ENCODE data around the gene KDM2B.

The KDM2B gene

DNA sequence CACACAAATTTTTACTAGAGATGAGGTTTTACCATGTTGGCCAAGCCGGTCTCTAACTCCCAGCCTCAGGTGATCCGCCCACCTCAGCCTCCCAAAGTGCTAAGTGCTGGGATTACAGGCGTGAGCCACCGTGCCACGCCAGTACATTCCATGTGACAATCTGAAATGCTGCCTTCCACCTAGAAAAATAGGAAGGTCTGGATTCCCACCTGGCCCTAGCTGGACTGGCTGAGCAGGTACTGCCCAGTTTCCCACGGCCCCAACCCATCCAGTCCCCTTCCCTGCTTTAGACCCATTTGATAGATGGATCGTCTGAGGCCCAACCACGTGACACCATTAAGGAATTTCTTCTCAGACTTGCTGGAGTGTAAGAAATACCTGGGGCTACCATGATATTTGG, 55.4 kb downstream of the KDM2B start:
- no peak for DNase-seq

DNA sequence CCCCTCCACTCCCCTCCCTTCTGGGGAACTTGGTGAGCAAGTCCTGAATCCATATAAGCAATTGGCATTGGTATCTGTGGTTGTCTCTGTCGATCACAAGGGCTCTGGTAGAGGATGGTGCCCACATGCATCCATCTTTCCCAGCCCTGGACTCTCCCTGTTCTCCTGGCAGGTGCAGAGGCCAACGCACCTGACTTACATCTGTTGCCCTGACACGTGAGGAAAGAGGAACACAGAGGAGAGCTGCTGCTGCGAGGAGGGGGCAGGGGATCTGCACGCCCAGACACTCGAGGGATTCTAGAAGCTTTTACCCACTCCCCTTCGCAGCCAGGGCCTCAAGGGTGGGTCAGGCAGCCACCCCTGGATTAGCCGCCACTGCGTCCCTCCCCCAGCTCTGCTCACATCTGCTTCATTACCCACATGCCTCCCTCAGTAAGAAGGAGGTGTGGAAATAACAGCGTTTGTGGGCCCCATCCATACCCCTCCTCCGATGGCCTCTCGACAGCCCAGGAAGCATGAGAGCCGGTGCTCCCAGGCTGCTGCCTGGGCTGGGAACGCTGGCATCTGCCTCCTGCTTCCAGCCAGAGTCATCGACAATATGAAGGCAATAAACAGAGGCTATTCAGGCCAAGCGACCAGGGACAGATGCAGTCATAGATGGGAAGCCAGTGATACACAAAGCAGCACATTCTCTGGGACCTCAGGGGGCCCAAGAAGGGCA, 56.5 kb downstream of the KDM2B start:
- DNase-seq = no peak

DNA sequence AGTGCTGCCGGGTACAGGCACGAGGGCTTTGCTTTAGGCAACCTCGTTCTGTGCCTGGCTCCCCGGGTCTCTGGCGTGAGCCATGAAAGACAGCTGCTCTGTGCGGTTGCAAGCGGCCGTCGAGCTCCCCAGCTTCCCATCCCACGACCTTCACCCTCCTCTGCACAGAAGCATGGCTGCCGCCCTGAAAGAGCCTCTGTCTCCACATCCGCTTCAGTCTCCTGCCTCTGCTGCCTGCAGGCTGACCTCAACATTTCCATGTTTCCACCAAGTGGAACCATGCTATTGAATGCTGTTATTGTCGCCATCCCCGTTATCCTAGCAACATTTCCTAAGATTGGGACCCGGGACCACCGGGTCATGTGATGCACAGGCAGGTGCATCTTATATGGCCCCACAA, 57.1 kb downstream of the KDM2B start:
- DNase-seq = no peak

DNA sequence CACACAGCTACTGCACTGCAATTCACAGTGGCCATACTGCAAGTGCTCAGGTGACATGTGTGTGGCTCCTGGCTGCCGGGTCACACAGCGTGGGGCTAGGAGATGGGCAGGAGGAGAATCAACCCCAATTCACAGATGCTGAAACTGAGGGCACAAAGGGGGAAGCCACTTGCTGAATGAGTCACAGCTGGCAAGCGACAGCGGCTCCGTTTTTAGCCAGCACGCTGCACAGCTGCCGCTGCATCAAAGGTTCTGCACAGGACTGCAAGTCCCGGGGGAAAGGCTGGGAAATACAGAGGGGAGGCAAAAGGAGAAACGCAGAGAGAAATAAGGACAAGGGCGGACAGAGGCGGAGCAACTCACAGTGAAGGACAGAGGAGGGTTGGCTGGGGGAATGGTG, 57.9 kb downstream of the KDM2B start:
- no peak for DNase-seq

DNA sequence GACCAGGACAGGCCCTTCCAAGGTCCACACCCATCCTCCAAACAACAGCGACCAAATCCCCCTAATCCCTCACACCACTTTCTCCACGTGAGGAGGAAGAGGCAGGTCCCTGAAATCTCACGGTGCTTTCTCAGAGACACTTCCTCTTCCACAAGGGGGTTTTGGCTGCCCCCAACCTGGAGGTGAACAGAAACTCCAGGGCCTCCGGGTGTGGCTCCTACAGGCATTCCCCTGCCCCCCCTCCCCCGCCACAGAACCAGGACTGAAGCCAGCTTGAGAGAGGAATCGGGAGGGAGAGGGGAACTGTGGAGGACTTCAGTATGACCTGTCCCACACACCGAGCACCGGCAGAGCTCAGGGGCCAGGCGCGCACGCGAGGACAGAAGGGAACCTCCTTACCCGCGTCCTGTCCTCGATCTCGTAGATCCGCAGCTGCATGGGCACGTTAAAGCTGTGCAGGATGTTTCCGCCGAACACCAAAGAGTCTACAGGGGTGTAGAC, 60.2 kb downstream of the KDM2B start:
- DNase-seq = no peak

DNA sequence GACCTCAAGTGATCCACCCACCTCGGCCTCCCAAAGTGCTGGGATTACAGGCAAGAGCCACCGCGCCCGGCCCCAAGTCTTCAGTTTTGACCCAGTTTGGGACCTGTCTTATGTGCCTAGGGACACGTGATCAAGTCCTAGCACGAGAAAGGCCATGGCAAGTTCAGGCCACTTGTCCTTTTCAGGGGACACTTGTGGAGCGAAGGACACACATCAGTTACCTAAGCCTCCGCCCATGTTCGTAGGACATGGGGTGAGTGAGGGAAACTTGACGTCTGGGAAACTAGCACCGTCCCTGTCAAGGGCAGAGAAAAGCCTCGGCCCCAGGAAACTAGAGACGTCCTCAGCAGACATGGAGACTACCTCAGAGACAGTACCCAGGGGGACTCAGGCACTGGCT, 60.7 kb downstream of the KDM2B start:
- no peak for DNase-seq

DNA sequence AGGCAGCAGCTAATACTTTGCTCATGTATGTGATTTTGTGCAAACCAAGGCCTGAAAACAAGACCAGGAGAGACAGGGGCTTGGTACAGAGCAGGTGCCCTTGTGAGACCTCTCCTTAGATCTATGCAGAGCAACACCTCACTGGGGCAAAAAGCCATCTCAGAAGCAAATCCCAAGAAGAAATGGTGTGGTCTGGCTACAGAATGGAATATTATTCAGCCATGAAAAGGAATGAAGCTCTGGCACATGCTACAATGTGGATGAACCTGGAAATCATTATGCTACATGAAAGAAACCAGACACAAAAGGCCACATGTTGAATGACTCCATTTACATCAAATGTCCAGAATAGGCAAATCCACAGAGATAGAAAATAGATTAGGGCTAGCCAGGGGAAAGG, 61.6 kb downstream of the KDM2B start:
- no peak for DNase-seq

DNA sequence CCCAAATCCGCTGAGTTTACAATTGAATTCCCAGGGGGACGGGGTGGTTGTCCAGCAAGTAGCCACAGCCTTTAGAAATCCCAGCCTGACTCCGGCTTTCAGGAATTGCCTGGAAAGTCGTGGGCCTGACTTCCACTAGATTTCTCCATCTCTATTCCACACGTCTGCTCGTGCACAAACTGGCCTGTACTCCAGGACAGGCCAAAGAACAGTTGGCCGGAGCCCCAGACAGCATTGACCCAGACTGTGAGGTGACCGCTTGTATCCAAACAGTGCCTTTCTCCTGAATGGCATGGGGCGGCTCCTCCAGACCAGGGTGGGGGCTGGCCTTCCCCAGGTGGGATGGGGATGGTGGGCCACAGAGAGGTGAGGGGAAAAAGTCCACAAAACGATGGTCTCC, 62.2 kb downstream of the KDM2B start:
- no peak for DNase-seq

DNA sequence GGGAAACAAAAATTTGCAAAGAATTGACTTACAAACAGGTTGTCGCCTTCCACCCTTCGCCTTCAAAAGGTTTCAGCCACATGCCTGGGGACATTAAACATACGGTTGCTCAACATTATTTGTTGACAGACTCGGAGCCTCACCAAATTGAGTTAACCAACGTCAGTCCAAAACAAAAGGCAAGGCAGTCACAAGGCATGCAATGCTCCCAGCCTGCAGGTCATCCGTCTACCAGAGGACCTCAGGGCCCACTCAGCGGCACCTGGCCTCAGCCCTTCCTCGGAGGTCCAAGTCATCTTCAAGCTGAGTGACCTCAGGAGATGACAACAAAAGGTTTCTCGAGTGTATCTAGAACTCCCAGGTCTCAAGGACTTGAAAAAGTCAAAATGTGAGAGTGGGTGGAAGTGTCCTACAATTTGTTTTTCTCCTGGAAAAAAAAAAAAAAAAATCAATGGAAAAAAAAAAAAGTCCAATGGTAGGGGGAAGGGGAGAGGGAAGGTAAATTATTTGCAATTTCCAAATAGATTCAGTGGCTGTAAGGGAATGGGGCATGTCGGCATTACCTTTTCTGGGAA, 64.3 kb downstream of the KDM2B start:
- DNase-seq = no peak

DNA sequence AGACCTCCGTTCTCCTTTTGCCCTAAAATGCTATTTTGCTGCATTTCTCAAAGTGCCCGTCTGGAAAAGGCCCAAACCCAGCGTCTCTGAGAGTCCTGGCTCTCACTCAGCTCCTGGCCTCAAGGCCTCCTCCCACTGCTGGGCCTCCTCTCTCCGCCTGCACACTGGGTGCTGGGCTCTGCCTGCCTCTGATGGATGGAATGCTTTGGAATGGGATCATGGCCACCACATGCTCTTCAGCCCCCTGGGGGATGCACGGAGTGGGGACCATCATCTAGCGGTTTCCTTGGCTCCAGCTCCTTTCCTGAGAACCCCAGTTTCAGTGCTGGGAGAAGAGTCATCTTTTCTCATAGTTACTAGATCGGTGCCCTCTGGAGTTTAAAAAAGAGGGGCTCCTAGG, 65.2 kb downstream of the KDM2B start:
- no peak for DNase-seq

DNA sequence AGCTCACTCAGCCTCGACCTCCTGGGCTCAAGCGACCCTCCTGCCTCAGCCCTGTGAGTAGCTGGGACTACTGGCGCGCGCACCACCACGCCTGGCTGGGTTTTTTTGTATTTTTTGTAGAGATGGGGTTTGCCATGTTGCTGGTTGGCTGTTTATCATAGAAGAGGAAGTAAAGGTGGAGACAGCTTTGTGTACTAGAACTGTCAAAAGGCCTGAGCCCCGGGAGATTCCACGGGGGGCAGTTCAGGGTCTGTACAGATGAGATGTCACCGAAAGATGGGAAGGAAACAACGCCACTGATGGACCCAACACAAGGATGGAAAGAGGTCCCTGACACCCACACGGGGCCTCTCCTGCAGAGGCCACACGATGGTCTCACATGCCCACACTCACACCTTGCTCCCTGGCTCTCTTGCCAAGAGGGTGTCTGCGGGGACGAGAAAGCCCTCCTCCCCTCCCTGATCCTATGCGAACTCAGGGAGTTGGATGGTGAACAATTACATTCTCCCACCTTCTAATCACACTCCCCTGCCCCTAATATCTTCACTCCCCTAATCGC, 66.6 kb downstream of the KDM2B start:
- DNase-seq = no peak

DNA sequence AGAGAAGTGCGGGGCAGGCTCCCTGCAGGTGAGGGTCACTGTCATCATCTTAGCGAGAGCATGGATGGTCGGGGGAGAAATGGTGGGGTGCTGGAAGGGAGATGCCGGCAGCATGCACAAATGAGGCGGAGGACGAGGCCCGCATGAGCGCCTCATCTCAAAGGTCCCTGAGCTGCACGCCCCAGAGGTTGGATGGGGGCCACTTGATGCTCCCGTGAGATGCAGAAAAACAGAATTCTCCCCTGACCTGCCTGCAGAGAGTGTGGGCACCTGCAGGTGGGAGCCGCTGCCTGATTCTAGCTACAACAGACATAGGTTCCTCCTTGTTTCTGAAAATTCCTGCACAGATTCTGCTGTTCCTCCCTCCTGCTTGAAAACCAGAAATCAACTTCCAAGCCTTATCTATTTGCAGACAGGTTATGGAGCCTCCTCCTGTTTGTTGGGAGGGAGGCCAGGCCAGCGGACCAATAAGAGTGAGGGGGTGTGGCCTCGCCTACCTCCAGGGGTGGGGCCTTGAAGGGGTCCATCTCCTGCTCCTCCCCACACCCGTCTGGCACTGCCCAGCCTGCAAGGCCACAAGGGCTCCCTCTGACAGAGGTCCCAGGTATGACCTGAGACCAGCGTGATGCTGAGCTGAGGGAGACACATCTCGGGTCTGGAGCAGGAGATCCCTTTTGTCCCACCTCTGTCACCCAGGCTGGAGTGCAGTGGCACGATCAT, 67.2 kb downstream of the KDM2B start:
- no peak for DNase-seq

DNA sequence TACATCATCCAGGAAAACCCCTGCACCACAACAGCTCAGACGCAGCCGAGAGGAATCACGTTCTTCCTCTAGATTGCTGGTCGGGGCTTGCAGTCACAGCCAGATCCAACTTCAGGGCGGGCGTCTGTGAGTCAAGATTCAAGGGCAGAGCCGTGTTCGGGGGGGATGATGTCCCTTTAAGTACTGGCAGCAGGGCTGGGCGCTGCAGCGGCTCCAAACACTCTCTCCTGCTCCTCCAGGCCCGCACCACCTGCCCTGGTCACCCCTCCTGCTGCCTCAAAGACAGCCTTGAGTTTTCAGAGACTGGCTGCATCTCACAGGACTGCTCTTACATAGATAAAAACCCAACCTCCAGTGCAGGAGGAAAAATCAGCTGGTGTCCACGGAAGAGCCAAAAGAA, 68.3 kb downstream of the KDM2B start:
- no peak for DNase-seq

DNA sequence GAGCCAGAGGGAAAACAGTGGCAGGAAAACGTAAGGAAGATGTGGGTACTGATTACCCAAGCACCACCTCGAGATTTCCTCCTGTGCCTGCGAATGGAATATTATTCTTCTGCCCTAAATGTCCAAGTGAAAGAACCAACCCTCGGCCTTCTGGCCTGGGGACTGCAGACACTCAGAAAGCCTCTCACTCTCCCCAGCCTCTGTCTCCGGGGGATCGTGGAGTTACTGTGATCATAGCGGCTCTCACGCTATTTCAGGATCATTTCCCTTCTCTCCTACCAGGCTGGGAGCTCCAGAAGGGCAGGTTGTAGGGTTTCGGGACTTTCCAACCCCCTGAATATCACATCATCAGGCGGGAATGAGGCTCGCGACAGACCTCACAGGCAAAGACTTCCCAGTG, 68.9 kb downstream of the KDM2B start:
- DNase-seq = no peak

DNA sequence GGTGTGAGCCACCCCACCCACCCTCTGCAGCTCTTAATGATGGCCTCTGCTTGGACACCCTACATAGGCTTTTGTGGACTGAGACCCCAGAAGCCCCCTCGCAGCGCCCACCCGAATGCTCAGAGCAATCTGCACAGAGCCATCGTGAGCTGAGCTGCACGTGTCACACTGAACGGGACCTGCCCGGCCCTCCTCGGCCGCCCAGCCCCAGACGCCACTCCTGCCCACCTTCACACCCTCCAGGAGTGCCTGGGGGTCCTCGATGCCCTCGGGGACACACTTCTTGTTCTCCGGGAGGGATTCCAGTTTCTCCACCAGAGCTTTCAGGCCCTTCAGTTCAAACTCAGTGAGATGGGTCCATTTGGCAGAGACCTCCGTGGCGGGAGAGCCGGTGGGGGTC, 71.5 kb downstream of the KDM2B start:
- DNase-seq = no peak

DNA sequence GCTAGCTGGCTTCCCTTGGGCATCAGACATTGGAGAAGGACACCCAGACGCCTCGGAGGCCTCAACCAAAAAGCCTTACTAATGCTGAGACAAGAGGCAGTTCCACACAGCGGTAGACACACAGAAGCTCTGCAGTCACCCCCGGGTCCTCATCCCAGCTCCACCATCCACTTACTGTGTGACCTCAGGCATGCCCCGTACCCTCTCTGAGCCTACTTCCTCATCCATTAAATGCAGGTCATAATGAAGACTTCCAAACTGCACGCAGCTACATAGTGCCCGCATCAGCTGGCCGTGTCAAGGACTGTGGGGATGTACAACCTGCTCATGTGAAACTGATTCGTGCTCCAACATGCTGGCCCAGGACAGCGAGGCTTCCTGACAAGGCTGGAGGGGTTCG, 72.3 kb downstream of the KDM2B start:
- DNase-seq = no peak

DNA sequence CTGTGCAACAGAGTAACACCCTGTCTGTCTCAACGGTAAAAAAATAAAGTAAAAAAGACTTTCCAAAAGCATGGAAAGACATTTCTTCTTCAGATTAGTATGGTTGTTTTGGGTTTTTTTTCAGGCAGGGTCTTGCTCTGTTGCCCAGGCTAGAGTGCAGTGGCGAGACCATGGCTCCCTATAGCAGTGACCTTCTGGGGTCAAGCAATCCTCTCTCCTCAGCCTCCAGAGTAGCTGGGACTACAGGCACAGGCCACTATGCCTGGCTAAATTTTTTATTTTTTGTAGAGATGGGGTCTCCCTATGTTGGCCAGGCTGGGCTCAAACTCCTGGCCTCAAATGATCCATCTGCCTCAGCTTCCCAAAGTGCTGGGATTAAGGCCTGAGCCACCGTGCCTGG, 72.8 kb downstream of the KDM2B start:
- no peak for DNase-seq

DNA sequence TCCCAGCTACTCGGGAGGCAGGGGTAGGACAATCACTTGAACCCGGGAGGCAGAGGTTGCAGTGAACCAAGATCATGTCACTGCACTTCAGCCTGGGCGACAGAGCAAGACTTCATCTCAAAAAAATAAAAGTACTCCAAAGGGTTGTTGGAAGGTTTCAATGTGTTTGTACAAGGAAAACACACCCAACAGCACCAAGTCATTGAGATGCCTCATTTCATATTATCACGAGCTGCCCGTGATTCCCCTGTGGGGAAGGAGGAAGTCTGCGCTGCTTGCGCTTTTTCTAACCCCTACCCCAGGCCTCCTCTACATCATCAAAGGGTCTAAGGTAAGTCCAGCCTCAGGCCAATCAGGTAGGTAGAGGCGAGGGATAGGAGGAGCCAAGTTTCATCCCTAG, 73.6 kb downstream of the KDM2B start:
- DNase-seq = no peak

DNA sequence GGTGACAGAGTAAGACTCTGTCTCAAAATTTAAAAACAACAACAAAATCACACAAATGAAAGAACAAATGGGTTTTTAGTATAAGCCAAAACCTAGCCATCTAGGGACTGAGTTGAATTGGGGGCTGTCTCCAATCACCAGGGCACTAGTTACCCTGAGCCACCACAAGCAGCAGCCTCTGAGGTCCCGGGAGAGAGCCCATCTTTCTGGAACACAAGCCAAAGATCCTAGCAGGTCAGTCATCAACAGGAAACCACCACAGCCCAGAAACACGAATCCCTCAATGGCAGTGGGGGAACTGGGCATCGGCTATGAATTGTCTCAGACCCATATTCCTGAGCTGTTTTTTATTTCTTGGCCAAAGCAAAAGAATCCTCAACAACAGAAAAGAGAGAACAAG, 75.3 kb downstream of the KDM2B start:
- DNase-seq = no peak

DNA sequence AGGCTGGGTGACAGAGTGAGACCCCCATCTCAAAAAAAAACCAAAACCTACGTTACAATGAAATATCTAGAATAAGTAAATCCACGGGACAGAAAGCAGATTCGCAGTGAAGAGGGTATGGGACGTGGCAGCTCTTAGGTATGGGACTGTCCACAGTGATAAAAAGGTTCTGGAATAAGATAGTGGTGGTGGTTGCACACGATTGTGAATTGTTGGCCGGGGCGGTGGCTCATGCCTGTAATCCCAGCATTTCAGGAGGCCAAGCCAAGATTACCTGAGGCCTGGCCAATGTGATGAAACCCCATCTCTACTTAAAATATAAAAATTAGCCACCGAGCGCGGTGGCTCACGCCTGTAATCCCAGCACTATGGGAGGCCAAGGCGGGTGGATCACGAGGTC, 76.3 kb downstream of the KDM2B start:
- DNase-seq = no peak

DNA sequence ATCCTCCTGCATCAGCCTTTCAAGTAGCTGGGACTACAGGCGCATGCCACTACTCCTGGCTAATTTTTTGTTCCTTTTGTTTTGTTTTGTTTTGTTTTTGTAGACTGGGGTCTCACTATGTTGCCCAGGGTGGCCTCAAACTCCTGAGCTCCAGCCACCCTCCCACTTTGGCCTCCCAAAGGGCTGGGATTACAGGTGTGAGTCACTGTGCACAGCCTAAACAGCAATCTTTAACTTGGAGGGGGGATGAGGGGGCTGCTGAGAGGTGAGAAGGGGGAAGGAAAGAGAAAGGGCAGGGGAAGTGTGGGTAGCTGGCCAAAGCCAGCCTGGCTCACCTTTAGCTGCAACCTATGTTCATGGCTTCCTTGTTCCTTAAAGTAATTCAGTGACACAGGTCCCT, 77.4 kb downstream of the KDM2B start:
- DNase-seq = no peak

DNA sequence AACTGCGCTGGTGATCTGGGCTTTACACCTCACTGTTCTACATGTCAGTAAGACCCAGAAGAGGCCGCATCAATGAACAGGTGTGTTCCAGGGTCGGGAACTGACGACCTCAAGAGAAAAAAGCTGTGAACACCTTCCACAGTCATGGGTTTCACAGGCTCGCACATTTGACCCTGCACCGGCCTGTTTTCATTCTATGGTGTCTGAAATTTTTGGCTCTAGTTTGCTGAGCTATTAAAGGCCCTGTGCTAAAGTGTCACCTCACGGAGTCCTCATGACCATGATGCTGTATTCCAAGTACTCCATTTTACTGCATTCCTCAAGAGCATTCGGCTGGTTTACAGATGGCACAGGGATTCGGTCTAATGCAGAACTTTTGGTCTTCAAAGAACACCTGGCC, 78.9 kb downstream of the KDM2B start:
- no peak for DNase-seq

DNA sequence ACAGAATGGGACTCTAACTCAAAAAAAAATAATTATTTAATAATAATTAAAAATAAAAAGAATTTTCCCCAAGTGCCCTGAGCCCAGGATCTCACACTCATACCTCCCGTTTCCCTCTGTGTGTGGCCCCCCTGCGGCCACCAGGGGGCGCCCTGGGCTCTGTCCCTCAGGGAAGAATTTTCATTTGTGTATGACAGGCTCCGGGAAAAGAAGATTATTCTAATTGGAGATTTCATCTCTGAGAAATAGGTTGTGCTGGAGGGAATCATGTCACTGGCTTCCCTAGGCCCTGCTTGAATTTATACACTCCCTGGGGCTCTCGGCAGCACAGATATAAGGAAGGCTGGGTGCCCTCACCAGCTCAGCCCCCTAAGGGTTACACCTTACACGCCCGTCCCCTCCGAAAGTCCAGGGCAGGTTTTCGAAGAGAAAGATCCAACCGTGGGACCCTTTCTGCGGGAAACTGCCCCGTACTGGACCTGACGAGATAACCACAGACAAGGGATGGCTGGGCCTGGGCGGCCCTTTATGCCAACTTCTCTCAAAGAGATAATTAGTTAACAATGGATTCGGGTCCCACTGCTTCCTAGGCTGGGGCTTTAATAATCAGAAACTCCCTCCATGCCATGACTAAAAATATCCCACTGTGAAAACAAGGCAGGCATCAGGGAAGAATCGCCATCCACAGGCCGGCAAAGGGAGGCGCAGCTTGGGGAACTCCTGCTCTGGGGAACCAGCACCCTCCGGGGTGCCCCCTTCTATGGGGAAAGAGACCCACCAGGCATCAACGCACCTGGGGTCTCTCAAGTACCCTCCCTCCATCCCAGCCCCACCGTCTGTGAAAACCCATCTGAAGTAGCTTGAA, 80.7 kb downstream of the KDM2B start:
- peak; percentile 68 to 74 for DNase-seq

Measured in stimulated activated CD4-positive, alpha-beta T cell treated with anti-CD3 and anti-CD28 coated beads, Interleukin-2, amount 100 ng/mL, for 48 hours (primary cell).